ENCODE data around the gene EVPL. TPM values are rescaled to one million over a fixed set of nuclear protein-coding genes. Genes with fewer than 3 reads are reported as not detected.
"Not testable (repeated sequence)": the region's sequence is repeated elsewhere in the genome, so short reads cannot be mapped to it uniquely, and the experiment has no call there.

Gene EVPL
- total RNA-seq, 1 experiment from 2014 or later, result 7.7 TPM

DNA sequence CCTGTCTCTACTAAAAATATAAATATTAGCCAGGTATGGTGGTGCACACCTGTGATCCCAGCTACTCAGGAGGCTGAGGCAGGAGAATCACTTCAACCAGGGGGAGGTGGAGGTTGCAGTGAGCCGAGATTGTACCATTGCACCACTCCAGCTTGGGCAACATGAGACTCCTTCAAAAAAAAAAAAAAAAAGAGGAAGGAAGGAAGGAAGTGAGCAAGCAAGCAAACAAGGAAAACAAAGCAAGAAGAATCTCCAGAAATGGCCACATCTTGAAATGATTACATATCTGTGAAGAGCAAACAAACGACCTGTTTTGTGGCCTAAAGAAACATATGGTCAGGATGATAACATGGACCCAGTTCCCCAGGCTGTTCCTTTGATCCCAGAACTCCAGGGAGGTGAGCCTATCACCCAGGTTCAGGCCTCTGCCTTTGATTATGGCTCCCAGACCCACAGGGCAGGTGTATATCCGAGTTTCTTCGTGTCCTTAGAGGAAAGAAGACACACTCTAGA, 57.0 kb downstream of the EVPL start:
- Mint-ChIP-seq H3K9me3 (ENCODE audit: unreplicated experiment) (no peaks in the 10 kb centered on the region), H3K36me3 (ENCODE audit: insufficient read depth, unreplicated experiment) (peaks cover 45% of the 10 kb centered on the region), H3K27me3 (ENCODE audit: insufficient read depth, unreplicated experiment) (no peaks in the 10 kb centered on the region), H3K4me3 (ENCODE audit: unreplicated experiment) (no peak overlapping the region), H3K27ac (ENCODE audit: low read depth, unreplicated experiment) (no peak overlapping the region), H3K4me1 (ENCODE audit: insufficient read depth, unreplicated experiment) (peaks cover 4% of the 10 kb centered on the region)
- CTCF ChIA-PET, result no interaction called here
- no peak for TF ChIP-seq CTCF (IDR thresholded peaks at IDR 0.05; ENCODE audit: unreplicated experiment)
- POLR2A ChIA-PET, result interaction anchor here (0.7 kb wide), 1 partner anchor 352 kb away, joined by 3 read pairs; no protein-coding TSS in a partner anchor
- BruUV-seq (replicated peaks), result no TSS peak
- intact Hi-C loops (cut with micrococcal nuclease), result no loop called here
- no peak for DNase-seq (ENCODE audit: unreplicated experiment)

DNA sequence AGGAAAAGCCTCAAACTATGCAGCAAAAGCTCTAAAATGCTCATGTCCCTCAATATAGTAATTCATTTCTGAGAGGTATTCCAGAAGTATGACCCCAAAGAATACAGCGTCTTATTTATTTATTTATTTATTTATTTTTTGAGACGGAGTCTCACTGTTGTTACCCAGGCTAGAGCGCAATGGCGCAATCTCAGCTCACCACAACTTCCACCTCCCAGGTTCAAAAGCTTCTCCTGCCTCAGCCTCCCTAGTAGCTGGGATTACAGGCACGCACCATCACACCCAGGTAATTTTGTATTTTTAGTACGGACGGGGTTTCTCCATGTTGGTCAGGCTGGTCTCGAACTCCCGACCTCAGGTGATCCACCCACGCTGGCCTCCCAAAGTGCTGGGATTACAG, 58.1 kb downstream of the EVPL start:
- POLR2A ChIA-PET; intact Hi-C loops (cut with micrococcal nuclease); BruUV-seq (replicated peaks); H3K4me1 Mint-ChIP-seq (ENCODE audit: insufficient read depth, unreplicated experiment); H3K4me3 Mint-ChIP-seq (ENCODE audit: unreplicated experiment); DNase-seq (ENCODE audit: unreplicated experiment); H3K9me3 Mint-ChIP-seq (ENCODE audit: unreplicated experiment); H3K27me3 Mint-ChIP-seq (ENCODE audit: insufficient read depth, unreplicated experiment); CTCF ChIA-PET; H3K27ac Mint-ChIP-seq (ENCODE audit: low read depth, unreplicated experiment): not testable (repeated sequence)
- peaks cover 42% of the 10 kb centered on the region for H3K36me3 Mint-ChIP-seq (ENCODE audit: insufficient read depth, unreplicated experiment)

GRCh38 chr17:75965468-75965867, 61.6 kb downstream of the EVPL start:
- Mint-ChIP-seq H3K4me1 (ENCODE audit: insufficient read depth, unreplicated experiment) (no peaks in the 10 kb centered on the region), H3K27ac (ENCODE audit: low read depth, unreplicated experiment) (no peak overlapping the region), H3K27me3 (ENCODE audit: insufficient read depth, unreplicated experiment) (no peaks in the 10 kb centered on the region), H3K4me3 (ENCODE audit: unreplicated experiment) (no peak overlapping the region), H3K9me3 (ENCODE audit: unreplicated experiment) (no peaks in the 10 kb centered on the region), H3K36me3 (ENCODE audit: insufficient read depth, unreplicated experiment) (peaks cover 37% of the 10 kb centered on the region)
- no peak for DNase-seq (ENCODE audit: unreplicated experiment)
- TF ChIP-seq CTCF (IDR thresholded peaks at IDR 0.05; ENCODE audit: unreplicated experiment), result no peak
- intact Hi-C loops (cut with micrococcal nuclease), result no loop called here
- BruUV-seq (replicated peaks), result no TSS peak
- POLR2A ChIA-PET, result interaction anchor here (0.6 to 1.1 kb wide), 2 partner anchors 15 to 25 kb away, joined by 3 to 4 read pairs; no protein-coding TSS in a partner anchor
- CTCF ChIA-PET, result interaction anchor here (0.7 to 1.0 kb wide), 2 partner anchors 48 to 70 kb away, joined by 3 to 4 read pairs; no protein-coding TSS in a partner anchor

- H3K4me1 Mint-ChIP-seq (ENCODE audit: insufficient read depth, unreplicated experiment), result no peaks in the 10 kb centered on the region
- no peak overlapping the region for H3K27ac Mint-ChIP-seq (ENCODE audit: low read depth, unreplicated experiment)
- intact Hi-C loops (cut with micrococcal nuclease), result no loop called here
- ChIA-PET POLR2A (interaction anchor here (0.7 kb wide), 1 partner anchor 67 kb away, joined by 3 read pairs; no protein-coding TSS in a partner anchor), CTCF (interaction anchor here (0.5 to 1.0 kb wide), 2 partner anchors 19 to 54 kb away, joined by 3 read pairs; partner anchors contain the start of genes ACOX1 and TEN1)
- peaks cover 63% of the 10 kb centered on the region for H3K36me3 Mint-ChIP-seq (ENCODE audit: insufficient read depth, unreplicated experiment)
- no peak overlapping the region for H3K4me3 Mint-ChIP-seq (ENCODE audit: unreplicated experiment)
- no peaks in the 10 kb centered on the region for H3K27me3 Mint-ChIP-seq (ENCODE audit: insufficient read depth, unreplicated experiment)
- no peaks in the 10 kb centered on the region for H3K9me3 Mint-ChIP-seq (ENCODE audit: unreplicated experiment)
- DNase-seq (ENCODE audit: unreplicated experiment), result no peak
- BruUV-seq (replicated peaks), result no TSS peak
- TF ChIP-seq CTCF (IDR thresholded peaks at IDR 0.05; ENCODE audit: unreplicated experiment), result no peak
Measured at GRCh38 chr17:75959839-75960511, 67.1 kb downstream of the EVPL start.
